HCT116 (cell line): Measurements from ENCODE around the gene ACCS. TPM values are rescaled to one million over a fixed set of nuclear protein-coding genes. Genes with fewer than 3 reads are reported as not detected.

ENCODE experiments used
- ATAC-seq: fragments of 200-7000 bp; cut with Tn5 transposase; 2 replicates; pipeline ENCODE4 v1.9.1; 2020; ENCODE audit warnings: mild to moderate bottlenecking, moderate library complexity
- BruUV-seq: library from RNA; stranded (reverse); fragments of 400-500 nt; replicated peaks from 2 replicates; lab custom pipeline; 2021; lab: Mats Ljungman, UMichigan
- CTCF ChIA-PET: fragments of 300-600 bp; sonication (Branson Sonifier 250); formaldehyde crosslinking; loops from one replicate; lab custom pipeline; 2021; ENCODE audit warnings: antibody characterized with exemption; lab: Charles Lee
- POLR2A ChIA-PET: fragments of 300-600, 350-600 bp; sonication (Branson Sonifier 250); formaldehyde crosslinking; loops from one replicate; lab custom pipeline; 2021; ENCODE audit warnings: antibody characterized with exemption; lab: Charles Lee
- RAD21 ChIA-PET, 2 experiments: fragments of 300-600 bp; sonication (Branson Sonifier 250); formaldehyde crosslinking; loops; one replicate each; lab custom pipeline; 2023; ENCODE audit warnings: low total read pairs in 2 of 2; ENCODE audit not compliant: uncharacterized antibody in 2 of 2, unreplicated experiment in 2 of 2, low non-redundant PET in 1 of 2; lab: Charles Lee
- DNase-seq: peaks from one replicate; pipeline ENCODE4 v3.0.0-alpha.2; 2010; ENCODE audit warnings: low read depth, low spot score
- H2AFZ ChIP-seq: fragments of 200-600 bp; shearing (Covaris generic), sonication (generic); 2 replicates; pipeline ENCODE4 v1.6.1; 2017; ENCODE audit warnings: low read depth, mixed run types, mixed read lengths, antibody characterized with exemption, low read length; ENCODE audit not compliant: poor library complexity, severe bottlenecking
- H3K27ac ChIP-seq: 2 replicates; pipeline ENCODE4 v1.5.1; 2012; ENCODE audit warnings: low read depth, low read length
- H3K27me3 ChIP-seq: fragments of 200-600 bp; sonication (generic); 2 replicates; pipeline ENCODE4 v1.6.1; 2016; ENCODE audit warnings: mixed run types, low read length, mixed read lengths; ENCODE audit not compliant: insufficient read depth
- H3K36me3 ChIP-seq, 2 experiments: fragments of 200-500 bp in 1 of 2; fragments of 200-600 bp in 1 of 2; sonication (Bioruptor generic) in 1 of 2; sonication (generic) in 1 of 2; 2 replicates each; pipeline versions ENCODE4 v1.5.1 to v1.6.1; 2014 to 2016; ENCODE audit warnings: low read length in 2 of 2, inconsistent platforms in 1 of 2, mixed read lengths in 1 of 2, mixed run types in 1 of 2; ENCODE audit not compliant: insufficient read depth in 2 of 2, control insufficient read depth in 1 of 2
- H3K4me1 ChIP-seq, 2 experiments: fragments of 200-600 bp in 1 of 2; sonication (generic) in 1 of 2; 2 replicates each; pipeline versions ENCODE4 v1.5.1 to v1.6.1; 2012 to 2017; ENCODE audit warnings: low read length in 2 of 2, inconsistent platforms in 1 of 2, mild to moderate bottlenecking in 1 of 2, mixed read lengths in 1 of 2, mixed run types in 1 of 2, moderate library complexity in 1 of 2; ENCODE audit not compliant: insufficient read depth in 2 of 2, control insufficient read depth in 1 of 2
- H3K4me2 ChIP-seq: fragments of 200-600 bp; sonication (generic); 2 replicates; pipeline ENCODE4 v1.6.1; 2017; ENCODE audit warnings: mixed run types, low read length, mixed read lengths
- H3K4me3 ChIP-seq, 2 experiments: fragments of 200-600 bp in 1 of 2; sonication (generic) in 1 of 2; replicated peaks in 1 of 2; 2 replicates each; pipeline ENCODE4 v1.5.1; 2011 to 2016; ENCODE audit warnings: low read length in 2 of 2, control low read depth in 1 of 2, low read depth in 1 of 2, mild to moderate bottlenecking in 1 of 2, mixed read lengths in 1 of 2, mixed run types in 1 of 2
- H3K79me2 ChIP-seq: fragments of 200-600 bp; sonication (generic); 2 replicates; pipeline ENCODE4 v1.6.1; 2017; ENCODE audit warnings: mild to moderate bottlenecking, mixed run types, low read length, moderate library complexity, mixed read lengths; ENCODE audit not compliant: insufficient read depth
- H3K9ac ChIP-seq: fragments of 200-600 bp; sonication (generic); 2 replicates; pipeline ENCODE4 v1.6.1; 2016; ENCODE audit warnings: low read length, mixed read lengths
- H3K9me2 ChIP-seq: fragments of 200-600 bp; sonication (generic), shearing (Covaris generic); 2 replicates; pipeline ENCODE4 v1.6.1; 2017; ENCODE audit warnings: mixed run types, mild to moderate bottlenecking, moderate library complexity; ENCODE audit not compliant: insufficient read depth
- H3K9me3 ChIP-seq, 2 experiments: fragments of 200-500 bp in 1 of 2; fragments of 200-600 bp in 1 of 2; sonication (Bioruptor generic) in 1 of 2; sonication (generic) in 1 of 2; 2 replicates each; pipeline ENCODE4 v1.6.1; 2014 to 2017; ENCODE audit warnings: low read length in 2 of 2, mixed read lengths in 2 of 2, inconsistent platforms in 1 of 2, low read depth in 1 of 2, mild to moderate bottlenecking in 1 of 2, mixed run types in 1 of 2, moderate library complexity in 1 of 2; ENCODE audit not compliant: control insufficient read depth in 1 of 2, insufficient read depth in 1 of 2
- H4K20me1 ChIP-seq: fragments of 200-600 bp; sonication (generic), shearing (Covaris generic); 2 replicates; pipeline ENCODE4 v1.6.1; 2017; ENCODE audit warnings: mixed run types, mild to moderate bottlenecking, moderate library complexity; ENCODE audit not compliant: insufficient read depth
- CTCF ChIP-seq, 3 experiments: fragments of 200-600 bp in 1 of 3; sonication (generic) in 1 of 3; IDR thresholded peaks in 2 of 3; conservative IDR thresholded peaks in 1 of 3; 2 replicates each; pipeline ENCODE4 v1.5.1; 2012 to 2017; ENCODE audit warnings: low read depth in 2 of 3, low read length in 2 of 3, antibody characterized with exemption in 1 of 3, borderline replicate concordance in 1 of 3, control low read depth in 1 of 3, mild to moderate bottlenecking in 1 of 3, mixed read lengths in 1 of 3, mixed run types in 1 of 3, moderate library complexity in 1 of 3; ENCODE audit not compliant: insufficient read depth in 1 of 3
- EGR1 ChIP-seq: IDR thresholded peaks from 2 replicates; pipeline ENCODE4 v1.6.1; 2012; ENCODE audit warnings: low read depth
- POLR2A ChIP-seq: IDR thresholded peaks from 2 replicates; pipeline ENCODE4 v1.7.0; 2011; ENCODE audit warnings: borderline replicate concordance; ENCODE audit not compliant: insufficient read depth, insufficient read length; ENCODE audit errors: extremely low read depth
- POLR2AphosphoS5 ChIP-seq: IDR thresholded peaks from 2 replicates; pipeline ENCODE4 v1.6.1; 2011; ENCODE audit warnings: mild to moderate bottlenecking, low read depth, low read length, moderate library complexity
- SP1 ChIP-seq: IDR thresholded peaks from 2 replicates; pipeline ENCODE4 v1.6.1; 2012; ENCODE audit warnings: low read depth
- ZFX ChIP-seq: fragments of 450-650 bp; IDR thresholded peaks from 2 replicates; pipeline ENCODE4 v1.6.1; 2017
- intact Hi-C: fragments of 100-400 bp; cut with micrococcal nuclease; formaldehyde crosslinking; loops from 2 replicates; pipeline ENCODE4 v1.10.0; 2022
- total RNA-seq: library from RNA; stranded (reverse); gene quantifications from one replicate; pipeline ENCODE4 v1.2.1, GENCODE V29; 2021; ENCODE audit not compliant: unreplicated experiment

The ACCS gene
- total RNA-seq, 1 experiment from 2014 or later, result 13.2 TPM

- intact Hi-C loops, result loop anchor here (2.0 kb wide), 1 partner anchor 443 kb away; no protein-coding TSS in a partner anchor
- Histone ChIP-seq H2AFZ (peak within 1 kb of the TSS; percentile 78), H3K36me3 (no peaks in the 10 kb centered on the region), H3K9ac (peak within 1 kb of the TSS; percentile 66), H3K4me2 (peak within 1 kb of the TSS; percentile 83), H3K79me2 (peaks cover 23% of the 10 kb centered on the region)
- peak; percentile 49 for DNase-seq
- TF ChIP-seq POLR2AphosphoS5 (peak; percentile 75), ZFX (peak; percentile 94), EGR1 (no peak), CTCF (IDR thresholded peaks at IDR 0.05 in 2 of 3, conservative IDR thresholded peaks at IDR 0.05 in 1 of 3; ENCODE audit: borderline replicate concordance in 1 of 3, insufficient read depth in 1 of 3, low read depth in 2 of 3, low read length in 2 of 3) (peak; percentile 49 to 83 (median 77); a peak in 5 of 6 replicates), SP1 (no peak), POLR2A (peak; percentile 24)
- TF ChIP-seq, all 23 proteins: peak for 4
- ChIA-PET CTCF (interaction anchor here (0.7 to 3.1 kb wide), 15 partner anchors 9 to 522 kb away, joined by 3 to 34 read pairs (median 4); no protein-coding TSS in a partner anchor), RAD21 (no interaction called here), POLR2A (interaction anchor here (1.3 kb wide), 1 partner anchor 29 kb away, joined by 3 read pairs; the partner anchor contains the start of gene ACCS)
- peak; percentile 95 for ATAC-seq
- Histone ChIP-seq H4K20me1 (0 out of 2 replicates have a peak, but pooled peaks cover 5% of the 10 kb centered on the region), H3K4me1 (peaks cover 3 to 19% of the 10 kb centered on the region in 2 experiments; a peak in 2 of 4 replicates), H3K9me3 (no peaks in the 10 kb centered on the region), H3K27me3 (no peaks in the 10 kb centered on the region), H3K27ac (peak within 1 kb of the TSS; percentile 64), H3K9me2 (no peaks in the 10 kb centered on the region), H3K4me3 (peak within 1 kb of the TSS; percentile 81 to 89)
- no TSS peak for BruUV-seq
These were observed 29.7 kb downstream of the ACCS start, which contains the start of gene EXT2 for GRCh38 chr11:44095506-44096359. Gene EXT2 (plus strand): TSS chr11:44095678. CDS start chr11:44107713, 12,035 bp downstream.
